GM12878 (cell line): ENCODE results near the gene TAS2R5. TPM values are rescaled to one million over a fixed set of nuclear protein-coding genes. Genes with fewer than 3 reads are reported as not detected.

ENCODE experiments used
- FOXM1 ChIP-seq: IDR thresholded peaks from 2 replicates; pipeline ENCODE4 v1.6.1; 2012; ENCODE audit warnings: low read depth, mild to moderate bottlenecking, inconsistent platforms, low read length, moderate library complexity
- HSF1 ChIP-seq: fragments of 150-350 bp; IDR thresholded peaks from 2 replicates; pipeline ENCODE4 v1.6.1; 2014; ENCODE audit warnings: mild to moderate bottlenecking, low read depth, low read length
- IRF4 ChIP-seq: IDR thresholded peaks from 2 replicates; pipeline ENCODE4 v1.6.1; 2011; ENCODE audit warnings: low read depth, low read length
- MTA3 ChIP-seq: IDR thresholded peaks from 2 replicates; pipeline ENCODE4 v1.6.1; 2012; ENCODE audit warnings: low read length, inconsistent platforms, borderline replicate concordance
- polyA plus RNA-seq, 11 experiments: library from polyadenylated mRNA; depleted of rRNA in 4 of 11; unstranded in 6 of 11; stranded (reverse) in 5 of 11; fragments of >200 nt; fragmentation: Nextera tagmentation in 4 of 11; fragmentation: Illumina TruSeq in 1 of 11; extraction: Ambion mirVana in 4 of 11; extraction: Trizol in 1 of 11; gene quantifications; 1 replicate in 1 of 11; 2 replicates in 10 of 11; pipeline versions ENCODE4 v1.2.1 to v1.2.3, GENCODE V29; 2011 to 2016; ENCODE audit warnings: inconsistent platforms in 2 of 11, missing spikeins in 2 of 11, low read depth in 1 of 11
- total RNA-seq, 4 experiments: library from RNA; depleted of rRNA in 3 of 4; stranded (reverse); fragments of >200 nt in 3 of 4; fragmentation: Illumina TruSeq in 1 of 4; extraction: Trizol in 1 of 4; gene quantifications; 2 replicates each; pipeline versions ENCODE4 v1.2.1 to v1.2.3, GENCODE V29; 2013 to 2021
- TF ChIP-seq, protein P1 (sequence below): fragments of 450-650 bp; formaldehyde crosslinking; IDR thresholded peaks from 2 replicates; pipeline ENCODE4 v1.4.0; 2020; ENCODE audit warnings: mild to moderate bottlenecking, moderate library complexity
- TF ChIP-seq, protein P2 (sequence below): fragments of 450-650 bp; conservative IDR thresholded peaks from 2 replicates; pipeline ENCODE4 v1.6.1; 2017; ENCODE audit warnings: mild to moderate bottlenecking, moderate library complexity

The TAS2R5 gene
- total and polyA plus RNA-seq, 10 of the 15 experiments (the other 5 are each of a cell fraction or from before 2014, with no cell fraction given), result 0.07 to 2.1 (median 0.44) TPM; not detected in 3

- TF ChIP-seq, protein P1, sequence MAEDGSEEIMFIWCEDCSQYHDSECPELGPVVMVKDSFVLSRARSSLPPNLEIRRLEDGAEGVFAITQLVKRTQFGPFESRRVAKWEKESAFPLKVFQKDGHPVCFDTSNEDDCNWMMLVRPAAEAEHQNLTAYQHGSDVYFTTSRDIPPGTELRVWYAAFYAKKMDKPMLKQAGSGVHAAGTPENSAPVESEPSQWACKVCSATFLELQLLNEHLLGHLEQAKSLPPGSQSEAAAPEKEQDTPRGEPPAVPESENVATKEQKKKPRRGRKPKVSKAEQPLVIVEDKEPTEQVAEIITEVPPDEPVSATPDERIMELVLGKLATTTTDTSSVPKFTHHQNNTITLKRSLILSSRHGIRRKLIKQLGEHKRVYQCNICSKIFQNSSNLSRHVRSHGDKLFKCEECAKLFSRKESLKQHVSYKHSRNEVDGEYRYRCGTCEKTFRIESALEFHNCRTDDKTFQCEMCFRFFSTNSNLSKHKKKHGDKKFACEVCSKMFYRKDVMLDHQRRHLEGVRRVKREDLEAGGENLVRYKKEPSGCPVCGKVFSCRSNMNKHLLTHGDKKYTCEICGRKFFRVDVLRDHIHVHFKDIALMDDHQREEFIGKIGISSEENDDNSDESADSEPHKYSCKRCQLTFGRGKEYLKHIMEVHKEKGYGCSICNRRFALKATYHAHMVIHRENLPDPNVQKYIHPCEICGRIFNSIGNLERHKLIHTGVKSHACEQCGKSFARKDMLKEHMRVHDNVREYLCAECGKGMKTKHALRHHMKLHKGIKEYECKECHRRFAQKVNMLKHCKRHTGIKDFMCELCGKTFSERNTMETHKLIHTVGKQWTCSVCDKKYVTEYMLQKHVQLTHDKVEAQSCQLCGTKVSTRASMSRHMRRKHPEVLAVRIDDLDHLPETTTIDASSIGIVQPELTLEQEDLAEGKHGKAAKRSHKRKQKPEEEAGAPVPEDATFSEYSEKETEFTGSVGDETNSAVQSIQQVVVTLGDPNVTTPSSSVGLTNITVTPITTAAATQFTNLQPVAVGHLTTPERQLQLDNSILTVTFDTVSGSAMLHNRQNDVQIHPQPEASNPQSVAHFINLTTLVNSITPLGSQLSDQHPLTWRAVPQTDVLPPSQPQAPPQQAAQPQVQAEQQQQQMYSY, result no peak
- TF ChIP-seq IRF4 (no peak), HSF1 (no peak), FOXM1 (no peak), MTA3 (no peak)
- TF ChIP-seq, protein P2, sequence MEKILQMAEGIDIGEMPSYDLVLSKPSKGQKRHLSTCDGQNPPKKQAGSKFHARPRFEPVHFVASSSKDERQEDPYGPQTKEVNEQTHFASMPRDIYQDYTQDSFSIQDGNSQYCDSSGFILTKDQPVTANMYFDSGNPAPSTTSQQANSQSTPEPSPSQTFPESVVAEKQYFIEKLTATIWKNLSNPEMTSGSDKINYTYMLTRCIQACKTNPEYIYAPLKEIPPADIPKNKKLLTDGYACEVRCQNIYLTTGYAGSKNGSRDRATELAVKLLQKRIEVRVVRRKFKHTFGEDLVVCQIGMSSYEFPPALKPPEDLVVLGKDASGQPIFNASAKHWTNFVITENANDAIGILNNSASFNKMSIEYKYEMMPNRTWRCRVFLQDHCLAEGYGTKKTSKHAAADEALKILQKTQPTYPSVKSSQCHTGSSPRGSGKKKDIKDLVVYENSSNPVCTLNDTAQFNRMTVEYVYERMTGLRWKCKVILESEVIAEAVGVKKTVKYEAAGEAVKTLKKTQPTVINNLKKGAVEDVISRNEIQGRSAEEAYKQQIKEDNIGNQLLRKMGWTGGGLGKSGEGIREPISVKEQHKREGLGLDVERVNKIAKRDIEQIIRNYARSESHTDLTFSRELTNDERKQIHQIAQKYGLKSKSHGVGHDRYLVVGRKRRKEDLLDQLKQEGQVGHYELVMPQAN, result no peak
Observed at GRCh38 chr7:141838581-141838980, 48.6 kb downstream of the TAS2R5 start (continued).
